H1 (cell line): ENCODE results near the gene FAH. TPM values are rescaled to one million over a fixed set of nuclear protein-coding genes. Genes with fewer than 3 reads are reported as not detected.

Experiments used
- ASH2L ChIP-seq: fragments of 200-600, 300-600 bp; sonication (generic); IDR thresholded peaks from one replicate; pipeline ENCODE4 v1.7.1; 2017; ENCODE audit warnings: low read length
- CHD2 ChIP-seq: IDR thresholded peaks from 2 replicates; pipeline ENCODE4 v1.6.1; 2012; ENCODE audit warnings: low read length, improper control_type of control experiment
- polyA plus RNA-seq, 7 experiments: library from polyadenylated mRNA; depleted of rRNA in 3 of 7; stranded (reverse) in 5 of 7; unstranded in 2 of 7; fragments of >200 nt in 5 of 7; fragments of 200-250 nt in 2 of 7; gene quantifications; 1 replicate in 5 of 7; 2 replicates in 1 of 7; 4 replicates in 1 of 7; pipeline versions ENCODE4 v1.2.1 to v1.2.3, GENCODE V29; 2011 to 2013; ENCODE audit warnings: missing spikeins in 2 of 7, mixed read lengths in 2 of 7
- total RNA-seq: library from RNA; stranded (reverse); fragmentation: NEBNext Ultra II Directional; extraction: Animal tissue kit (Norgen Biotek cat#: 25700); gene quantifications from 2 replicates; pipeline ENCODE4 v1.2.1, GENCODE V29; 2021

The FAH gene
- total and polyA plus RNA-seq, 2 of the 8 experiments (the other 6 are each of a cell fraction or from before 2014, with no cell fraction given), result 20.0 to 21.7 TPM

DNA sequence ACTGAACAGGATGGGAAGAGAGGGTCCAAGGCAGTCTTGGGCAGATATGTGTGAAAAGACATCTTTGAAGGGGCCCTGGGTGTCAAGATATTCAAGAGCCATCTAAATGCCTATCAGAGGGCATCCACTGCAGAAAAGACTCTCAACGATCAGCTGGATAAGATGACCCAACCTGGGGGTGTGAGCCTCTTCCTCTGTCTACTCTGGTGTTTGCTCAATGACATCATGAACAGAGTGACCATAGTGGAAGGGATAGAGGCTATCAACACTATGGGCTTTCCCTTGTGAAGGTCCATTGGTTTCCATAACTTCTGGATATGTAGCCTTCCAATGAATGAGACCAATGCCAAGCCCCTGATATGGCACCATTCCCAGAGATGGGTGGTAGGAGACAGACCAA, 42.1 kb downstream of the FAH start (continued):
- TF ChIP-seq ASH2L, result no peak
- no peak for TF ChIP-seq CHD2
